GM19324 (cell line): ENCODE data around the gene TMEM120A.

ENCODE experiments used
- ATAC-seq: cut with Tn5 transposase; IDR thresholded peaks from one replicate; pipeline ENCODE4 v1.9.1; 2021; ENCODE audit warnings: mild to moderate bottlenecking, moderate library complexity; ENCODE audit not compliant: unreplicated experiment, low FRiP score

Gene TMEM120A

GRCh38 chr7:75961218-75961617 is 33.2 kb downstream of the TMEM120A start:
- no peak for ATAC-seq

DNA sequence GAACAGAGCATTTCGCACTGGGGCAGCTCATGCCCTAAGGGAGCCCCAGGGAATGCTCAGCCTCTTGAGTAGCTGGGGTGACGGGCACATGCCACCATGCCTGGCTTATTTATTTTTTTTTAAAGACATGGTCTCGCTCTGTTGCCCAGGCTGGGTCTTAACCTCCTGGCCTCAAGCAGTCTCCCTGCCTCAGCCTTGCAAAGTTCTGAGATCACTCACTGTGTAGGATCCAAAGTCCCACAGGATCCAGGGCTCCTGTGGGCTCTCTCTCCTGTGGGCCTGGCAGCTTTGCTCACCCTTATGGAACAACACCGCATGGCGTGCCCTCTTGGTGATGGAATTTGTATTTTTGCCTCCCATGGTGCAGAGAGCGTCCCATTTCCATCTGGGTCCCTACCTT is 34.0 kb downstream of the TMEM120A start:
- ATAC-seq = no peak

DNA sequence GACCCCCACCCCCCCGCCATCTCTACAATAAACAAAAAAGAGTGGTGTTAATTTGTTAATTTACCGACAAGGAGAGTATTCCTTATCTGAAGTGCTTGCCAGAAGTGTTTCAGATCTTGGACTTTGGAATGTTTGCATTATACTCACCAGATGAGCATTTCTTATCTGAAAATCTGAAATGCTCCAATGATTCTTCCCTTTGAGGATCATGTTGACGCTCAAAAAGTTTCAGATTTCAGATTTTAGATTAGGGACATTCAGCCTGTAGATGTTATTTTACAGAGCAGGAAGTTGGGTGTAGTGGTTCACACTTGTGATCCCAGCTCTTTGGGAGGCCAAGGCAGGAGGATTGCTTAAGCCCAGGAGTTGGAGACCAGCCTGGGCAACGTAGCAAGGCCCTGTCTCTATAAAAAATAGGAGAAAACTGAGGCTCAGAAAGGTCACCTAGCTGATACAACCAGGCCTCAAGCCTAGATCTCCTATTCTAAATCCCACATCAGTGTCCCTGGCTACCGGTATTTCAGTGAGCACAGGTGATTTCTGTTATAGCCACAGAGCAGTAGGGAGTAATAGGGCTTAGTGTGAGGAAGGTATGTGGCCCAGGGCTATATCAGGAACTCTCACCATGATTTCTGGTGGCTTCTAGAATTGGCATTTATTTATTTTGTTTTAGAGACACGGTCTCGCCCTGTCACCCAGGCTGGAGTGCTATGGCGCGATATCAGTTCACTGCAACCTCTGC is 35.4 kb downstream of the TMEM120A start:
- no peak for ATAC-seq

DNA sequence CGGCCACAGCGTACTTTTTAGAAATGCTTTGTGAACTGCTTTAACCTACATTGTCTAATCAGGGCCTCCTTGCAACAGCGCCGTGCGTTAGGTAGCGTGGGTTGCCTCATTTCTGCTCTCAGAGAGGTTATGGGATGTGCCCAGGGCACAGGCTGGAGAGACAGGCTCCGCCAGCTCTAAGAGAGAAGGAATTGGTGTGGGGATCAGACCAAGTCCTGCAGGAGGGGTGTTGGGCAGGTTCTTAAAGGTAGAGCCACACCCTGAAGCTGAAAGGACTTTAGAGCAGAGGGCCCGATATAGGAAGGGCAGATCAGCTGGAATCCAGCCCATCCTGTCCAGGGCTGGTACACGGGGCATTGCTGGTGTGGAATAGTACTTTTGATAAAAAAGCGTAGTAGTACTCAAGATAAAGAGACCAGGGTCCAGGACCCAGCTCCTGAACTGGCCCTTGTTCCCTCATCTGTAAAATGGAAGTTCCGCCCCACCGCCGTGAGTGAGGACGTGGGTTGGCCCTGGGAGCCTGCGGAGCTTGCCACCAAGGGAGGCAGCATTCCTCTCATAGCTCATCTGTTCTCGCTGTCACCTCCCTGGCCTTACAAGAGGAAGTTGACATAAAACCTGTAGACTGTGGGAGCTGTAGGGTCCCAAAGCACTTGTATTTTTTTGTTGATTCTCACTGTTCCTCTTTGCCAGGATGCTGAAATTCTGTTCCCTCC is 37.2 kb downstream of the TMEM120A start:
- ATAC-seq = no peak

GRCh38 chr7:75955331-75955955 is 39.0 kb downstream of the TMEM120A start:
- no peak for ATAC-seq

- ATAC-seq = no peak
Observed at GRCh38 chr7:75953931-75954330, 40.5 kb downstream of the TMEM120A start.

DNA sequence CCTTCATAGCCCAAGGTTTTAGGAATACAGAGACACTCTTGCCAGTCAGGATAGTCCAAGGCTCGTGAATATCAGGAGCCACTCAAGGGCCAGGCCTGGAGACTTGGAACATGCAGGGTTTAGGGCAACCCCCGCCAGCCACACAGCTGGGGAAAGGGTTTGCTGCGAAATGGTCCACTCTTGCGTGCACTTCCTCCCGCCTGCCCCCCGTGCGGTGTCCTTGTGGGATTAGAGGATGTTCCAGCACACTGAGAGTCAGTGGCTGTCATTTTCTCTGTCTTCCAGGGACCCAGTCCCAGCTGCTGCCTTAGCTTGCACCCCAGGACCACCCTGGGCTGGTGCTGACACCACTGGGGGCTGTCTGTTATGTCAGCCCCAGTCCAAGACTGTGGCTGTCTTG is 41.0 kb downstream of the TMEM120A start:
- no peak for ATAC-seq

DNA sequence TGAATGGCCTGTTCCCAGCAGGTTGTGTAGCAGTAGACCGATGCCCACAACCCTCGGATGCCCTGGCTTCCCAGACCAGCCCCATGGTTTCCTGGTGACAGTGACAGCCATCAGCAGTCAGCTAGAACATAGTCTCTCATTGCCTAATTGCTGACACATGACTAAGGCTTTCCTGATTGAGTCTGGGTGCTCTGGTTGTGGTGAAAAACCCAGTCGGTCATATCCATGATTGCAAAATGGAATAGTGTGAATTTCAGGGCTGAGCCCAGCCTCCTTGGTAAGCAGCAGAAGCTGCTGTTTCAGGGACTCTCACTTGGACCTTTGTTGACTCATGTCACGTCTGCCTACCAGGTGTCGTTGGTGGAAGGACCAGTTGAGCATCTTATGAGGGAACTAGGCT is 42.9 kb downstream of the TMEM120A start:
- no peak for ATAC-seq

GRCh38 chr7:75950111-75950681 is 44.2 kb downstream of the TMEM120A start:
- no peak for ATAC-seq

GRCh38 chr7:75948179-75948578 is 46.2 kb downstream of the TMEM120A start:
- ATAC-seq = no peak

DNA sequence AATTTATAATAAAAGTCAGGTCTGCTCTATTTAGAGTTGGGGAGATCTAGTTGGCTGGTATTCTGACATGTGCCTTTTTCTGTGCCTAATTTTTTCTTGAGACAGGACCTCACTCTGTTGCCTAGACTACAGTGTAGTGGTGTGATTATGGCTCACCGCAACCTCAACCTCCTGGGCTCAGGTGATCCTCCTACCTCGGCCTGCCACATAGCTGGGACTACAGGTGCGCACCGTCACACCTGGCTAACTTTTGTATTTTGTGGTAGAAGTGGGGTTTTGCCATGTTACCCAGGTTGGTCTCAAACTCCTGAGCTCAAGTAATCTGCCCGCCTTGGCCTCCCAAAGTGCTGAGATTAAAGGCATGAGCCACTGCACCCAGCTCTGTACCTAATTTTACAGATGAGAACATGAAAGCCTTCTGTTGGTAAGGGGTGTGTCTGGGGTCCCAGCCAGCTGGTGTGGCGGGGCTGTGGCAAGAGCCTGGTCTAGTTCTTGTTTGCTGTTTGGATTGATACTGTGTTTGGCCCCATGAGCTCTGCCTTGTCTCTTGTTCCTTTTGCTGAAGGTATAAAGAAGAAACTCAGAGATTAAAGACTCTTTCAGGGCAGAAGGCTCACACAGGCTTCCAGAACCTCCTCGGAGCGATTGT is 48.1 kb downstream of the TMEM120A start:
- ATAC-seq = no peak

GRCh38 chr7:75945297-75946168 is 48.9 kb downstream of the TMEM120A start:
- no peak for ATAC-seq

- ATAC-seq = no peak
Observed at GRCh38 chr7:75944507-75944906, 49.9 kb downstream of the TMEM120A start.

GRCh38 chr7:75943864-75944263 is 50.5 kb downstream of the TMEM120A start:
- ATAC-seq = no peak

DNA sequence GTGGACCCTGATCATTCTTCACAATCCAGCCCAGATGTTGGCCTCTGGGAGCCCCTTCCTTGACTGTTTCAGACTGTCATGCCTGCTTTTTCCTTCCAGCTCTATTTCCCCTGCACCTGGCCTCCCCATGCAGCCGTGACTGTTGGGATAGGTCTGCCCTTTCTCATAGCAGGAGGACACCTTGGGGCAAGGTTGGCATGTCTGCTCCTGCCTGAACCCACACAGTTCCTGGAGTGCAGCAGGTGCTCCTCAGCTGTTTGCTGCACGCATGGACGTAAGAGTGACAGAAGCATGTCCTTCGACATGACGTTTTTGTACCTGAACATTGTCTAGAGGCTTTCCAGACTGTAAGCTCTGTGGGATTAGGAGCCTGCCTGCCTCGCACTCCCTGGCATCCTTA is 55.5 kb downstream of the TMEM120A start:
- ATAC-seq = no peak

GRCh38 chr7:75937958-75938786 is 56.2 kb downstream of the TMEM120A start:
- no peak for ATAC-seq
